Muscle layer of colon (tissue), 2 donors: Measurements from ENCODE around the gene TSHZ3.

Experiments used
- H3K27ac ChIP-seq: one replicate; pipeline ENCODE4 v1.7.0; 2013; ENCODE audit warnings: low read depth, mild to moderate bottlenecking, low read length, moderate library complexity
- H3K27me3 ChIP-seq, 2 donors: one replicate each; pipeline ENCODE4 v1.7.0; 2013; ENCODE audit warnings: low read length in 2 of 2, mild to moderate bottlenecking in 2 of 2; ENCODE audit not compliant: insufficient read depth in 2 of 2, control insufficient read depth in 1 of 2
- H3K36me3 ChIP-seq: one replicate; pipeline ENCODE4 v1.7.0; 2013; ENCODE audit warnings: mild to moderate bottlenecking, low read length; ENCODE audit not compliant: insufficient read depth
- H3K4me1 ChIP-seq: one replicate; pipeline ENCODE4 v1.7.0; 2013; ENCODE audit warnings: mild to moderate bottlenecking, low read length; ENCODE audit not compliant: insufficient read depth
- H3K4me3 ChIP-seq, 2 donors: one replicate each; pipeline ENCODE4 v1.7.0; 2013; ENCODE audit warnings: low read length in 2 of 2, low read depth in 1 of 2, mild to moderate bottlenecking in 1 of 2, moderate library complexity in 1 of 2
- H3K9ac ChIP-seq: one replicate; pipeline ENCODE4 v1.7.0; 2013; ENCODE audit warnings: low read length
- H3K9me3 ChIP-seq: one replicate; pipeline ENCODE4 v1.7.0; 2013; ENCODE audit warnings: mild to moderate bottlenecking, low read length
- donor health status: abdominal sarcoma.
- donor health status: Adenocarcinoma of cecum.

The TSHZ3 gene

GRCh38 chr19:31266731-31267130 is 82.5 kb downstream of the TSHZ3 start:
- Histone ChIP-seq H3K36me3 (no peaks in the 10 kb centered on the region), H3K9ac (no peak overlapping the region), H3K4me1 (peaks cover 13% of the 10 kb centered on the region), H3K4me3 (no peak overlapping the region), H3K27me3 (no peaks in the 10 kb centered on the region), H3K9me3 (no peaks in the 10 kb centered on the region), H3K27ac (no peak overlapping the region)

- Histone ChIP-seq H3K9me3 (no peaks in the 10 kb centered on the region), H3K4me3 (no peak overlapping the region), H3K4me1 (peaks cover 16% of the 10 kb centered on the region), H3K9ac (no peak overlapping the region), H3K36me3 (no peaks in the 10 kb centered on the region), H3K27me3 (no peaks in the 10 kb centered on the region), H3K27ac (no peak overlapping the region)
Measured at GRCh38 chr19:31266196-31266595, 83.0 kb downstream of the TSHZ3 start.

GRCh38 chr19:31264041-31264778 is 85.0 kb downstream of the TSHZ3 start:
- H3K9ac ChIP-seq: no peak overlapping the region
- H3K27me3 ChIP-seq: no peaks in the 10 kb centered on the region
- H3K9me3 ChIP-seq: no peaks in the 10 kb centered on the region
- H3K4me1 ChIP-seq: peaks cover 22% of the 10 kb centered on the region
- H3K4me3 ChIP-seq: no peak overlapping the region
- no peak overlapping the region for H3K27ac ChIP-seq
- no peaks in the 10 kb centered on the region for H3K36me3 ChIP-seq

GRCh38 chr19:31263328-31263727 is 85.9 kb downstream of the TSHZ3 start:
- H3K4me3 ChIP-seq: no peak overlapping the region
- no peak overlapping the region for H3K9ac ChIP-seq
- no peaks in the 10 kb centered on the region for H3K9me3 ChIP-seq
- peaks cover 22% of the 10 kb centered on the region for H3K4me1 ChIP-seq
- no peaks in the 10 kb centered on the region for H3K27me3 ChIP-seq
- H3K36me3 ChIP-seq: no peaks in the 10 kb centered on the region
- H3K27ac ChIP-seq: no peak overlapping the region

GRCh38 chr19:31262725-31263191 is 86.5 kb downstream of the TSHZ3 start:
- no peaks in the 10 kb centered on the region for H3K27me3 ChIP-seq
- no peak overlapping the region for H3K9ac ChIP-seq
- H3K4me3 ChIP-seq: no peak overlapping the region
- H3K36me3 ChIP-seq: no peaks in the 10 kb centered on the region
- peaks cover 22% of the 10 kb centered on the region for H3K4me1 ChIP-seq
- H3K9me3 ChIP-seq: no peaks in the 10 kb centered on the region
- H3K27ac ChIP-seq: peak overlapping the region; percentile 17

GRCh38 chr19:31261603-31262212 is 87.5 kb downstream of the TSHZ3 start:
- Histone ChIP-seq H3K9ac (no peak overlapping the region), H3K9me3 (no peaks in the 10 kb centered on the region), H3K27ac (no peak overlapping the region), H3K27me3 (no peaks in the 10 kb centered on the region), H3K4me3 (peak overlapping the region in 1 of 2 donors; percentile 9), H3K4me1 (peaks cover 22% of the 10 kb centered on the region), H3K36me3 (no peaks in the 10 kb centered on the region)

GRCh38 chr19:31261019-31261602 is 88.1 kb downstream of the TSHZ3 start:
- H3K4me3 ChIP-seq: peak overlapping the region in 1 of 2 donors; percentile 9
- no peaks in the 10 kb centered on the region for H3K36me3 ChIP-seq
- H3K9ac ChIP-seq: no peak overlapping the region
- no peaks in the 10 kb centered on the region for H3K9me3 ChIP-seq
- no peak overlapping the region for H3K27ac ChIP-seq
- H3K4me1 ChIP-seq: peaks cover 22% of the 10 kb centered on the region
- no peaks in the 10 kb centered on the region for H3K27me3 ChIP-seq

GRCh38 chr19:31260171-31260933 is 88.9 kb downstream of the TSHZ3 start:
- Histone ChIP-seq H3K9ac (no peak overlapping the region), H3K4me1 (peaks cover 22% of the 10 kb centered on the region), H3K27me3 (no peaks in the 10 kb centered on the region), H3K9me3 (no peaks in the 10 kb centered on the region), H3K36me3 (no peaks in the 10 kb centered on the region), H3K27ac (no peak overlapping the region), H3K4me3 (no peak overlapping the region)

GRCh38 chr19:31258211-31259052 is 90.8 kb downstream of the TSHZ3 start:
- H3K27me3 ChIP-seq: no peaks in the 10 kb centered on the region
- H3K4me1 ChIP-seq: peaks cover 22% of the 10 kb centered on the region
- no peaks in the 10 kb centered on the region for H3K36me3 ChIP-seq
- H3K27ac ChIP-seq: no peak overlapping the region
- no peak overlapping the region for H3K4me3 ChIP-seq
- no peak overlapping the region for H3K9ac ChIP-seq
- H3K9me3 ChIP-seq: no peaks in the 10 kb centered on the region

GRCh38 chr19:31257426-31258130 is 91.7 kb downstream of the TSHZ3 start:
- Histone ChIP-seq H3K9me3 (no peaks in the 10 kb centered on the region), H3K27me3 (no peaks in the 10 kb centered on the region), H3K36me3 (no peaks in the 10 kb centered on the region), H3K27ac (no peak overlapping the region), H3K4me1 (peaks cover 17% of the 10 kb centered on the region), H3K9ac (no peak overlapping the region), H3K4me3 (no peak overlapping the region)
